ENCODE data around the gene SURF4.

GRCh38 chr9:133341369-133342068, 34.3 kb downstream of the SURF4 start:
- TF ChIP-seq POLR2A (IDR thresholded peaks at IDR 0.05) (no peak), CTCF (IDR thresholded peaks at IDR 0.05 in 8 of 11, conservative IDR thresholded peaks at IDR 0.05 in 3 of 11) (no peak)
